ENCODE results near the gene KLF13. TPM values are rescaled to one million over a fixed set of nuclear protein-coding genes. Genes with fewer than 3 reads are reported as not detected.

The KLF13 gene
- total and polyA plus RNA-seq, 10 of the 15 experiments (the other 5 are each of a cell fraction or from before 2014, with no cell fraction given) = 20.3 to 109 (median 51.4) TPM

- no peak for TF ChIP-seq ZNF592 (IDR thresholded peaks at IDR 0.05)
- TF ChIP-seq USF2 (IDR thresholded peaks at IDR 0.05; ENCODE audit: borderline replicate concordance, low read depth, low read length) = no peak; the same call in 1 of the 2 replicates
- TF ChIP-seq MLLT1 (IDR thresholded peaks at IDR 0.05) = no peak
- no peak for TF ChIP-seq STAT1 (conservative IDR thresholded peaks at IDR 0.05)
- peak; percentile 62; the same call in 1 of the 2 replicates for TF ChIP-seq ZNF384 (IDR thresholded peaks at IDR 0.05; ENCODE audit: borderline replicate concordance, low read depth, low read length)
- TF ChIP-seq JUND (IDR thresholded peaks at IDR 0.05; ENCODE audit: low read depth, low read length) = no peak
- TF ChIP-seq ZSCAN29 (IDR thresholded peaks at IDR 0.05) = no peak
- TF ChIP-seq HDAC6 (IDR thresholded peaks at IDR 0.05; ENCODE audit: unreplicated experiment) = no peak
- TF ChIP-seq IKZF1 (conservative IDR thresholded peaks at IDR 0.05) = 0 out of 2 replicates have a peak, but pooled peaks have one; percentile 6
- no peak for TF ChIP-seq ZBED1 (IDR thresholded peaks at IDR 0.05; ENCODE audit: borderline replicate concordance)
- no peak for TF ChIP-seq GABPA (IDR thresholded peaks at IDR 0.05; ENCODE audit: low read depth)
- TF ChIP-seq ZNF274 (IDR thresholded peaks at IDR 0.05; ENCODE audit: insufficient read depth, insufficient read length) = no peak
- 0 out of 2 replicates have a peak, but pooled peaks have one; percentile 3 for TF ChIP-seq JUNB (IDR thresholded peaks at IDR 0.05)
- no peak for TF ChIP-seq ATF3 (IDR thresholded peaks at IDR 0.05; ENCODE audit: borderline replicate concordance, extremely low read depth, low read depth, low read length)
- TF ChIP-seq STAT3 (IDR thresholded peaks at IDR 0.05; ENCODE audit: low read depth, low read length) = no peak
- TF ChIP-seq BCLAF1 (IDR thresholded peaks at IDR 0.05) = no peak
- TF ChIP-seq RCOR1 (conservative IDR thresholded peaks at IDR 0.05; ENCODE audit: low read depth, low read length) = no peak
Measured at GRCh38 chr15:31328969-31329639, 2.5 kb downstream of the KLF13 start (continued).
